Keratinocyte (primary cell): Measurements from ENCODE around the gene SLC4A2. TPM values are rescaled to one million over a fixed set of nuclear protein-coding genes. Genes with fewer than 3 reads are reported as not detected.

Experiments used
- DNase-seq: peaks from one replicate; pipeline ENCODE4 v3.0.0-alpha.2; 2011; ENCODE audit warnings: low read depth, missing footprints, low spot score
- FAIRE-seq: peaks from 2 replicates; lab custom pipeline; 2011; peaks lifted over from hg19 to GRCh38; lab: Jason Lieb, UNC
- H2AFZ ChIP-seq: 2 replicates; pipeline ENCODE4 v1.6.0; 2012; ENCODE audit warnings: low read length, control low read depth, inconsistent platforms; ENCODE audit not compliant: control insufficient read depth
- H3K27ac ChIP-seq: 2 replicates; pipeline ENCODE4 v1.5.1; 2011; ENCODE audit warnings: low read length; ENCODE audit not compliant: control insufficient read depth, insufficient read depth
- H3K27me3 ChIP-seq: 3 replicates; pipeline ENCODE4 v1.6.0; 2011; ENCODE audit warnings: low read length; ENCODE audit not compliant: control insufficient read depth, insufficient read depth; ENCODE audit errors: extremely low read depth
- H3K36me3 ChIP-seq, 2 experiments: 2 replicates in 1 of 2; 3 replicates in 1 of 2; pipeline ENCODE4 v1.5.1; 2011; ENCODE audit warnings: low read length in 2 of 2, mild to moderate bottlenecking in 1 of 2; ENCODE audit not compliant: control insufficient read depth in 2 of 2, insufficient read depth in 2 of 2; ENCODE audit errors: extremely low read depth in 1 of 2
- H3K4me1 ChIP-seq: 3 replicates; pipeline ENCODE4 v1.5.1; 2011; ENCODE audit warnings: low read length; ENCODE audit not compliant: control insufficient read depth, insufficient read depth; ENCODE audit errors: extremely low read depth
- H3K4me2 ChIP-seq: 3 replicates; pipeline ENCODE4 v1.6.0; 2011; ENCODE audit warnings: low read depth, low read length; ENCODE audit not compliant: control insufficient read depth, insufficient read depth; ENCODE audit errors: extremely low read depth
- H3K4me3 ChIP-seq, 3 experiments: fragments of 200-600 bp in 1 of 3; sonication (generic) in 1 of 3; 2 replicates in 2 of 3; 3 replicates in 1 of 3; pipeline ENCODE4 v1.5.1; 2011 to 2016; ENCODE audit warnings: low read length in 3 of 3, mild to moderate bottlenecking in 3 of 3, control low read depth in 2 of 3, inconsistent platforms in 1 of 3, low read depth in 1 of 3, mixed read lengths in 1 of 3, mixed run types in 1 of 3, moderate library complexity in 1 of 3; ENCODE audit not compliant: control insufficient read depth in 2 of 3, insufficient read depth in 2 of 3; ENCODE audit errors: extremely low read depth in 1 of 3
- H3K79me2 ChIP-seq: 2 replicates; pipeline ENCODE4 v1.6.0; 2012; ENCODE audit warnings: low read length; ENCODE audit not compliant: control insufficient read depth, insufficient read depth
- H3K9ac ChIP-seq: 3 replicates; pipeline ENCODE4 v1.6.0; 2011; ENCODE audit warnings: low read length; ENCODE audit not compliant: control insufficient read depth, insufficient read depth; ENCODE audit errors: extremely low read depth
- H3K9me1 ChIP-seq: 3 replicates; pipeline ENCODE4 v1.6.0; 2011; ENCODE audit warnings: low read length; ENCODE audit not compliant: control insufficient read depth, insufficient read depth; ENCODE audit errors: extremely low read depth
- H3K9me3 ChIP-seq: 2 replicates; pipeline ENCODE4 v1.5.1; 2012; ENCODE audit warnings: low read depth, low read length; ENCODE audit not compliant: control insufficient read depth
- H4K20me1 ChIP-seq: 3 replicates; pipeline ENCODE4 v1.6.0; 2011; ENCODE audit warnings: low read length; ENCODE audit not compliant: control insufficient read depth, insufficient read depth; ENCODE audit errors: extremely low read depth
- EZH2 ChIP-seq: IDR thresholded peaks from one replicate; pipeline ENCODE4 v1.6.1; 2012; ENCODE audit warnings: inconsistent platforms, mild to moderate bottlenecking, low read length, moderate library complexity
- dilution Hi-C: fragments of 300-500 bp; cut with MboI; formaldehyde crosslinking; loops from one replicate; pipeline ENCODE4 v1.7.0; 2020; ENCODE audit warnings: low sequenced_read_pairs; ENCODE audit not compliant: extremely low pct_ligation_motif_present
- polyA plus RNA-seq, 5 experiments: library from polyadenylated mRNA; depleted of rRNA in 3 of 5; stranded (reverse) in 3 of 5; stranded (forward) in 1 of 5; unstranded in 1 of 5; fragments of >200 nt; gene quantifications; 1 replicate in 1 of 5; 2 replicates in 3 of 5; 3 replicates in 1 of 5; pipeline versions ENCODE4 v1.2.1 to v1.2.3, GENCODE V29; 2011 to 2012; ENCODE audit warnings: missing spikeins in 2 of 5, low read depth in 1 of 5, low replicate concordance in 1 of 5
- TF ChIP-seq, protein P1 (sequence below), 3 experiments: IDR thresholded peaks in 1 of 3; conservative IDR thresholded peaks in 1 of 3; optimal IDR thresholded peaks in 1 of 3; 2 replicates in 2 of 3; 3 replicates in 1 of 3; pipeline versions ENCODE3 to v1.5.1; 2011; ENCODE audit warnings: low read length in 3 of 3, mild to moderate bottlenecking in 3 of 3, moderate library complexity in 2 of 3, control low read depth in 1 of 3, inconsistent platforms in 1 of 3; ENCODE audit not compliant: insufficient read depth in 2 of 3; ENCODE audit errors: extremely low read depth in 1 of 3

SLC4A2 gene
- polyA plus RNA-seq, 1 donor (not counting 4 experiments of a cell fraction or from before 2014, with no cell fraction given) = 33.8 TPM

DNA sequence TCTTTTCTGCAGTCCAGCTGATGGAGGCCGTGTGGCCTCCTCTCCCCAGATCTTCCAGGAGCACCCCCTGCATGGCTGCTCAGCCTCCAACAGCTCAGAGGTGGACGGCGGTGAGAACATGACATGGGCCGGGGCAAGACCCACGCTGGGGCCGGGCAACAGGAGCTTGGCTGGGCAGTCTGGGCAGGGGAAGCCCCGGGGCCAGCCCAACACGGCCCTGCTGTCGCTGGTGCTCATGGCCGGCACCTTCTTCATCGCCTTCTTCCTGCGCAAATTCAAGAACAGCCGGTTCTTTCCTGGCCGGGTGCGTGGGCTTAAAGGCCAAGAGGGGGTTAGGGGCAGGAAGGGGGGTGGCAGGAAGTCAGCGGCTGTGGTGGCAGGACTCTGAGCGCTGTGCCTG is 14.6 kb downstream of the SLC4A2 start:
- Histone ChIP-seq H2AFZ (no peak overlapping the region), H3K36me3 (peaks cover 36 to 43% of the 10 kb centered on the region in 2 experiments), H3K79me2 (peaks cover 3% of the 10 kb centered on the region), H3K4me1 (no peaks in the 10 kb centered on the region), H3K9me1 (no peaks in the 10 kb centered on the region), H3K9ac (no peak overlapping the region), H4K20me1 (peaks cover 2% of the 10 kb centered on the region), H3K27me3 (no peaks in the 10 kb centered on the region), H3K27ac (no peak overlapping the region), H3K4me2 (no peak overlapping the region), H3K4me3 (no peak overlapping the region), H3K9me3 (no peaks in the 10 kb centered on the region)
- dilution Hi-C loops = no loop called here
- FAIRE-seq (no peak), DNase-seq (no peak)
- TF ChIP-seq EZH2 = no peak
- TF ChIP-seq, protein P1, sequence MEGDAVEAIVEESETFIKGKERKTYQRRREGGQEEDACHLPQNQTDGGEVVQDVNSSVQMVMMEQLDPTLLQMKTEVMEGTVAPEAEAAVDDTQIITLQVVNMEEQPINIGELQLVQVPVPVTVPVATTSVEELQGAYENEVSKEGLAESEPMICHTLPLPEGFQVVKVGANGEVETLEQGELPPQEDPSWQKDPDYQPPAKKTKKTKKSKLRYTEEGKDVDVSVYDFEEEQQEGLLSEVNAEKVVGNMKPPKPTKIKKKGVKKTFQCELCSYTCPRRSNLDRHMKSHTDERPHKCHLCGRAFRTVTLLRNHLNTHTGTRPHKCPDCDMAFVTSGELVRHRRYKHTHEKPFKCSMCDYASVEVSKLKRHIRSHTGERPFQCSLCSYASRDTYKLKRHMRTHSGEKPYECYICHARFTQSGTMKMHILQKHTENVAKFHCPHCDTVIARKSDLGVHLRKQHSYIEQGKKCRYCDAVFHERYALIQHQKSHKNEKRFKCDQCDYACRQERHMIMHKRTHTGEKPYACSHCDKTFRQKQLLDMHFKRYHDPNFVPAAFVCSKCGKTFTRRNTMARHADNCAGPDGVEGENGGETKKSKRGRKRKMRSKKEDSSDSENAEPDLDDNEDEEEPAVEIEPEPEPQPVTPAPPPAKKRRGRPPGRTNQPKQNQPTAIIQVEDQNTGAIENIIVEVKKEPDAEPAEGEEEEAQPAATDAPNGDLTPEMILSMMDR (optimal IDR thresholded peaks at IDR 0.05 in 1 of 3, IDR thresholded peaks at IDR 0.05 in 1 of 3, conservative IDR thresholded peaks at IDR 0.05 in 1 of 3; ENCODE audit: extremely low read depth in 1 of 3, insufficient read depth in 2 of 3, low read length in 3 of 3) = no peak

DNA sequence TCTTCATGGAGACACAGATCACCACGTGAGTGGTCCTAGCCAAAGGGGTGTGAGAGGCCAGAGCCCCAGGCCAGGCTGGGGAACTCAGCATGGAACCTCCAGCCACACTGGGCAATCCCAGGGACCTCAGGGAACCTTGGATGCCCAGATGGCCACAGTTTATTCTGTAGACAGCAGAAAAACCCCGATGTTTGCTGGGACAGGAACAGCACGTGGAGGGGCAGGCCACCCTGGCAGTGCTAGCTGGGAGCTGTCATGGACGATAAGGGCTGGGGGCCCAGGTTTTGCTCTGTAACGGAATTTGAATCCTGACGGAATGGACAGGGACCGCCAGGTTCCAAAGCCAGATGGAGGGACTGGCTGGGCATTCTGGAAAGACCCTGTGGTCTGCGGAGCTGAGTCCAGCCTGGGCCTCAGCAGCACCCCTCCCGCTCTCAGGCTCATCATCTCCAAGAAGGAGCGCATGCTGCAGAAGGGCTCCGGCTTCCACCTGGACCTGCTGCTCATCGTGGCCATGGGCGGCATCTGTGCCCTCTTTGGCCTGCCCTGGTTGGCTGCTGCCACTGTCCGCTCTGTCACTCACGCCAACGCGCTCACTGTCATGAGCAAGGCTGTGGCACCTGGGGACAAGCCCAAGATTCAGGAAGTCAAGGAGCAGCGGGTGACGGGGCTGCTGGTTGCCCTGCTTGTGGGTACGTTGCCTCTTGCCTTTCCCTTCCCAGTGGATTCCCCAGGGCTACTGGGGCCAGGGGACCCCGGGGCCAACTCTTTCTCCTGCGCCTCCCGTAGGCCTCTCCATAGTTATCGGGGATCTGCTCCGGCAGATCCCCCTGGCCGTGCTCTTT is 15.7 kb downstream of the SLC4A2 start:
- H4K20me1 ChIP-seq = peaks cover 2% of the 10 kb centered on the region
- FAIRE-seq = no peak
- dilution Hi-C loops = no loop called here
- H3K9me3 ChIP-seq = no peaks in the 10 kb centered on the region
- no peak overlapping the region for H3K9ac ChIP-seq
- H3K79me2 ChIP-seq = peaks cover 14% of the 10 kb centered on the region
- no peak overlapping the region for H3K27ac ChIP-seq
- peaks cover 27 to 35% of the 10 kb centered on the region in 2 experiments for H3K36me3 ChIP-seq
- no peak overlapping the region for H3K4me2 ChIP-seq
- H3K9me1 ChIP-seq = no peaks in the 10 kb centered on the region
- no peaks in the 10 kb centered on the region for H3K27me3 ChIP-seq
- no peak for TF ChIP-seq EZH2
- TF ChIP-seq, protein P1 (optimal IDR thresholded peaks at IDR 0.05 in 1 of 3, IDR thresholded peaks at IDR 0.05 in 1 of 3, conservative IDR thresholded peaks at IDR 0.05 in 1 of 3; ENCODE audit: extremely low read depth in 1 of 3, insufficient read depth in 2 of 3, low read length in 3 of 3) = no peak
- no peak for DNase-seq
- no peak overlapping the region for H2AFZ ChIP-seq
- no peak overlapping the region for H3K4me3 ChIP-seq
- H3K4me1 ChIP-seq = peaks cover 6% of the 10 kb centered on the region
